Activated CD8-positive, alpha-beta memory T cell treated with anti-CD3 and anti-CD28 coated beads for 24 hours (primary cell): ENCODE data around the gene ADCY2.

Source experiments
- DNase-seq: peaks from one replicate; pipeline ENCODE4 v3.0.0-alpha.2; 2020

The ADCY2 gene

DNA sequence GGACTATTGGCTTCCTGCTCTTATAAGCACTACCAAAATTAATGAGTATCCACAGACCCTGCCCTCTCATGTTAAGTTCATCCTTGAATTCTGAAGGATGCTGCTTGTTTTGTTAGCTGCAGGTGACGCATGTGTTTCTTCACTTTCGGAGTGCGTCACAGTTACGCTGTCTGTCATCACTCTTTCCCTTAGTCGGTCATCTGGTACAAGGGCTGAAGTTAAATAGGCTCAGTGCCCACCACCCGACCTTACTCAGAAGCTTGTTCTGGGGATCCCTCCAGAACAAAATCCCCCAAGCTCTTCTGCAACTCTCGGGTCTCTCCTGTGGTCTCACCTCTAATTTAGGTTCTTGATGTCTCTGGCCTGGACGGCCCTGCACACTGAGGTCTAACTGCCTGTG is 51.0 kb downstream of the ADCY2 start:
- DNase-seq, result no peak

DNA sequence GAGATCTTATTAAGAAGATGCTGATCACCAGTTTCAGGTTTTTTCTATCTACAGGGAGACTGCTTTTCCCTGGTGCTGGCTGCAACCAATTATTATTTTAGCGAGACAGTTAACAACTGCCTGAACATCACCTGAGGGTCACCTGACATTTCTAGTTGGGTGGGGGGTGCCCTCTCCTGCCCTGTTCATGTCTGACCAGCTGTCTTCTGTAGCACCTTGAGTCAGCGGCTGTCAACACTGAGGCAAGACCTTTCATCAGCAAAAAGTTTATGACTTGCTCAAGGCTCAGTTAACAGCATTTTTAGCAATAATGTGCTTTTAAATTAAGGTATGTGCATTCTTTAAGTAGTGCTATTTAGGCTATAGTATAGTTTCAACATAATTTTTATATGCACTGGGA is 58.0 kb downstream of the ADCY2 start:
- no peak for DNase-seq

DNA sequence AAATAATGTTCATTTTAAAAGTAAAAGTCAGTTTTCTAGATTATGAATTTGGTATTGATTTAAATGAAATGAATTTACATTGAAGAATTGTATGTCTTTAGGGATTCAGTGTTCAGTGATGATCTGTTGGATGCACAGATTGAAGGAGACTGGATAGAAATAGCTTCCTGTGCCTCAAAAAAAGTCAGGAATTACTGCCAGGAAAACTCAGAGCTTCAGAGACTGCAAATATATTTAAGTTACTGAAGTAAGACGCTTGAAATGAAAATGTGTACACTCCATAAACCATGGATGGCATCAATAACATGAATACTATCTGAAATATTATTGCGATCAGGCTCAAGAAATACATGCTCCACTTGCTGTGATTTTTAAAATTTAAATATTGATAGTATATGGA is 60.3 kb downstream of the ADCY2 start:
- no peak for DNase-seq

DNA sequence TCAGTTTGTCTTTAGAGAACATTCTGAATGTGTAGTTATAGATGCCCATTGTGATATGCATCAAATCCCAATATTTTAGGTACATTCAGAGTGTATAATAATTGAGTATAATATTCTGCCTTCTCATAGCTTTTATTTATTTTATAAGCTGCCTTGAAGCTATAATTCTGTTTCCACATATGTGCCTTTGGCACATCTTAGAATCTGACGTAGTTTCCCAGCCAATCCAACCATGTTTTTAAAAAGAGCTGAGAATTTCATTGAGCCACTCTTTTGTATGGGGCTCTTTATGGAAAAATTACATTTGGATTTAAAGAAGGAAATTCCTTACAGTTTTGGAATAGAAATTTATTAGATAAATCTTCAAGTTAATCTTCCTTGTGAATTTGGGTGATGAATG is 65.4 kb downstream of the ADCY2 start:
- no peak for DNase-seq

DNA sequence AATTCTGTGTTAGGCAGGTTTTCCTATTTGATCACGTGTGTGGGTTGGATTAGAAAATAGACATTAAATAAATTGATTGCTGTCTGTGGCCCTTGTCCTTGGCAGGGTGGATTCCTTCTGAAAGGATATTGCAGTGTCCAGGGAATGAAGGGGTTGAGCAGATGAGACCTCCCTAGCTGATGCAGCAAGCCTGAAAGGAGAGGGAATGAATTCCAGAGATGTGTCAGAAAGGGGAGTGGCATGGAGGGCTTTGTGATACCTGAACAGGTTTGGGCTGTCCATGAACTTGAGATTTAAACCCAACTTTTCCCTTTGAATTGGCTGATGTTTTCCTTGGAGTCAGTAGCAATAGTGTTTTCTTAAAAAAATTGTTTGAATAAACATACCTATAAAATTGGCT is 66.8 kb downstream of the ADCY2 start:
- no peak for DNase-seq

DNA sequence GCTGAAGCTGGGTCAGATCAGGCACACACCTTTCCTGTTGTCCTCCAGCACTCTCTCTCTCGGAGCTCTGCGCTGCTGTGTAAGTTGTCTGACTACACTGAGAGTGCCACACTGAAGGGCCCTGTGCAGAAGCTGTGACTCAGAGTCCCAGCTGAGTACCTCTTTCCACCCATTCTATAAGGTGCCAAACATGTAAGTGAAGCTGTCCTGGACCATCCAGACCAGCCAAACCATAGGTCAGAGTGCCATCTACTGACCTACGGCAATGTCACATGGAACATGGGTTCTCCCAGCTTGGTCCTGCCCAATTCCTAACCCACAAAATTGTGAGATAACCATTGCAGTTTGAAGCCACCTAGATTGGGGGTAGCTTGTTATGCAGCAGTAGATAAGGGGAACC is 68.2 kb downstream of the ADCY2 start:
- no peak for DNase-seq

DNA sequence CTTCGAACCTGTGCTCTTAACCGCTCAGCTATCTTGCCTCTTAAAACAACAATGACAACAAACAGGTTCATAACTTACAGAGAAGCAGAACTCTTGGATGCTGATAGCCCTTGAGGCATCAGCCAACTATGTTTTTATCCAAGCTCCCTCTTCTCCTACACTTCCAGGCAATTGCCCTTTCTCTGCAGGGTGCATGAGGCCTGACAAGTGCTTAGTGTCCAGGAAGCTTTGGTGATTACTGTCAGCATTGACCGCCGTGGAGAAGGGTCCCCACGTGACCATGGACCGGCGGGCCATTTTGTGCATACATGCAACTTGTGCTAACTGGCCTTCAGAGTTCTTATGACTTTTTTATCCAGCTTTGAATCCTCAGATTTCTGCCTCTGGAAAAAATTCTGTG is 71.2 kb downstream of the ADCY2 start:
- no peak for DNase-seq

DNA sequence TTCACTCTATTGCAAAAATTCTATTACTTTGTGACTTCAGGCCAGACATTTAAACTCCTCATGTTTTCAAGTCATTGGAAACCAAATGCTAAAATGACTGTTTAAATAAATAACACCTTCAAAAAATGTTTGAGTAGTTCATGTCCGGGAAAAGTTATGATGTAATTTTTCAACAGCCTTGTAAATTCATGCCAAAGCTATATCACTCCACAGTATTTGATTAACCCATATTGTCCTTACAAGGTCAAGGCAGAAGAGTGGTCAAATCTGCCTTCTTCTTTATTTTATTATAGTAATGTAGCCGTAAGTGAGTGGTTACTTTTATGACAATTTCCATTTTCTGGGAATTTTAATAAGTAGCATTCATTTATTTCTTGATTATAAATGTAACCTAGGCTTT is 72.8 kb downstream of the ADCY2 start:
- DNase-seq, result no peak

DNA sequence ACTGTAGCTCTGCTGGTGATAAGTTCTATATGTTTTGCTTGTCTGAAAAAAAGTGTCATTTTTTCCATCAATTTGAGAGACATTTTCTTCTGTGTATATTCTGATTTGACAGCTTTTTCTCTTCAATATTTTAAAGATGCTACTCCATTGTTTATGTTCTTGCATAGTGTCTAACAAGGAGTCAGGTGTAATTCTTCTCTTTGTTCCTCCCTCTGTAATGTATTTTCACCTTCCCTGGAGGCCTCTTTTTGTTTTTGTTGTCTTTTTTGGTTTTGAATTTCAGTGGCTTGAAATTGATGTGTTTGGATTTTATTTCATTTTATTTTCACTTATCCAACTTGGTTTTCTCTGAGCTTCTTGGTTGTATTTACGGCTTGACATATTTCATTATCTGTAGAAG is 75.8 kb downstream of the ADCY2 start:
- DNase-seq, result no peak

DNA sequence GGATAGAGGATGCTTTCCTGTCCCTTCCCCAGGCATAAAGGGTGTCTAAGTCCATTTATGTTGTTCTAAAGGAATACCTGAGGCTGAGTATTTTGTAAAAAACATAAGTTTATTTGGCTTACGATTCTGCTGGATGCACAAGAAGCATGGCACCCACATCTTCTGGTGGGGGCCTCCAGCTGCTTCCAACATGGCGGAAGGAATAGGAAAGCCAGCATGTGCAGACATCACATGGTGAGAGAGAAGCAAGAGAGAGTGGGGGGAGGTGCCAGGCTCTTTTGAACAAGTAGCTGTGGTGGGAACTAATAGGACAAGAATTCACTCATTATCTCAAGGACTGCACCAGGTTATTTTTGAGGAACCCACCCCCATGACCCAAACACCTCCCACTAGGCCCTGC is 77.2 kb downstream of the ADCY2 start:
- no peak for DNase-seq

DNA sequence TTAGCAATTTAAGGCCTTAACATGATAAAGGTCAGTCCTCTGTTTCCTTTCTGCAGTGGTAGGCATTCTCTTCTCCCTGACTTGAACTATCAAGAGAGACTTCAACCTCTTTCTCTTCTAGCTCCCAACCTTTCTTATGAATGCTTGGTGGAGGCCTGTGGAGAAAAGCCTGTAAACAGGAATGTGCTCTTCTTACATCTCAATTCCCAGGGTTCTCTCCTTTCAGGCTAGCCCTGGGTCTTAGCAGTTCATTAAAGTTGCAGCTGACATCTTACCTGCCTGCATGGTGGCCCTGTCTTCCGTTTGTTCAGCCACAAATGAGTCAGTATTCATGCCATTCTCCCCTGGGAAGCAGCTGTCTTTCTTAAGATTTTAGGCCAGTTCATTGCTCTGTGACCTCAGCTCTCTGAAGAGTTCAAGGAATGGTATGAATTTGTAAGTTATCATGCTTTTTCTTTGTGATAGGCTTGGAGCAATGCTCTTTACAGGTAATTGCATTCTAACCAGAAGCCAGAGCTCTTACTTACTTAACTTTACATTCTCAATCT is 77.8 kb downstream of the ADCY2 start:
- no peak for DNase-seq

DNA sequence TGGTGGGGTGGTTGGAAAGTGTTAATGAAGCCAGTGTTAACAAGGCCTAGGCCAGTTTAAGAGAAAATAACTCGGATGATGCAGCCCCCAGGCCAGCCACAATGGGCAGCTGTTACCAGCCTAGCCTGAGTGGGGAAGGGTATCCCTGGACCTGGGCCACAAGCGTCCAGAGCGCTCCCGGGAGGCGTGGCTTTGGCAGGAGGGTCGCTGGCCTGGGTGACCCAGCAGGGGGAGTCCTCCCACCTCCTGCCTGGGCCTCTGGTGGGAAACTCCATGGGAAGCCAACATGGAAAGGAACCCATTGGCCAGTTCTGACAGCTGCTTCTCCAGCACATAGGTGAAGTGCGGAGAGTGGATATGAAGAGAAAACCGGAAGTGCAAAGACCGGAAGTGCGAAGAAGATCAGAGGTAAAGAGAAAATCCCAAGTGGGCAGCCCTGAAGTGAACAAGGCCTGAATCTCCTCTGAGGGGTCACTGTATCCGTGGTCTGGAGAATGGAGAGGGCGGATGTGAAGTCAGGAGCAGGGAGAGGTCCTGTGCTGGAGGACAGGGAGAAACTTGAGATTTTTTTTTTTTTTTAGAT is 79.0 kb downstream of the ADCY2 start:
- DNase-seq, result no peak

DNA sequence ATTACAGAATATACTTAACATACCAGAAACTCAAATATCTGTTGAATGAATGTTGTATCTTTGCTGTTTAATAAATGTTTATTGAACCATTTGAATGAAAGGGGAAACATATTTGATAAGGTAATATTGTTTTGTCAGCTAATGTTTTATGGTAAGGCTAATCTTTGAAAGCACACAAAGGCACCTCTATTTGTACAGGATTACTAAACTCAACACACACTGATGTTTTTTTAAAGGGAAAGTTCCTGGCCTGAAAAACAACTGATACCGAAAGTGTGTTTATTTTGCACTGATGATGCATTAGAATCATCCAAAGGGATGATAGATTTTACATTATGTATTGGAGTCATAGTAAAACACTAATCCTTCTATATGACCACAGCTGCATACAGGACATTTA is 82.5 kb downstream of the ADCY2 start:
- DNase-seq, result no peak

DNA sequence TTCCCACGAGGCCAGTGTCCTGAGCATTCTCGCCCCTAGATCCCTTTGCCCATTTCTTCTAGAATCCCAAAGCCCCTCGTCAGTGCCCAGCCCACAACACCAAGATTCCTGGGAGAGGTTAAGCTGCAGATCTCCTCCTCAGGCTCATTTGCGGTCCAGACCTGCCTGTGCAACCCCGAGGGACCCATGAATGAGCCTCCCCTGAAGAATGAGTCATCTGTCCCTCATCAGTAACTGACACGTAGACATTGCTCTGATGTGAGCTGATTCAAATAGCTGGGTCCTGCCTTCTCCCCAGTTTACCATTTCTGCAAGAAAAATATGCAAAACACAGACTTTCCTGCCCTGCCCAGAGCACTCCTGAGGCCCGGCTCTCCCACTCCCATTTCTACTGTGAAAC is 92.8 kb downstream of the ADCY2 start:
- DNase-seq, result no peak

DNA sequence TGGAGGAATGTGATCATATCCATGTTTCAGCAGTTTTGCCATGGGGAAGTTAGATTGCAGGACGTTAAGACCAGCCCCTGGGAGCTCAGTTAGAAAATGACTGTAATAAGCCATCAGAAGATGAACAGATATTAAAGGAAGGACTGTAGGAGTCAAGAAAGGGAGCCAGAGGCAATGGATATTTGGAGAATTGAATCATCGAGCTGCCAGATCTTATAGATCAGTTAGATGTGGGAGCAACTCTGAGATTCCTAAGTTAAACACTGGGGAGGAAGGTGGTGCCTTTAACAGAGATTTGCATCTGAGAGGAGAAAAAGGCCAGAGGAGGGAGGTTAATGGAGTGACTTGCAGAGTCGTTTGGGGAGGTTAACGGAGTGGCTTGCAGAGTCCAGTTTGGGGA is 96.4 kb downstream of the ADCY2 start:
- no peak for DNase-seq

DNA sequence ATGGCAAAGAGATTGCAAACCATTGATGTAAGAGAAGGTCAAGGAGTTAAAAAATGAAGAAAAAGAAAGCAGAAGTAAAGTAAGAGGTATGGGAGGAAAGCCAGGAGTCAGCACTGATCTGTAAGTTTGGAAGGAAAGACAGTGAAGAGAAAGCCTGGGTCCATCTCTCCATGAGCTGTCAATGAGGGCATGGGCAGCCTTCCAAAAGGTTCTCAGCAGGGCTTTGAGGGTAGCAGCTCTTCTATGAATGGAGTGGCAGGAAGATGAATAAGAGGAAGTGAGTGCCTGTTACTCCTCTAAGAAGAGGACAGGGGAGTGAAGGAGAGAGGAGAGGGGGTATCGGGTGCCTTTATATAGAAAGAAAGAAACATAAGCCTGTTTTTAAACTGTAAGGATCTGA is 97.1 kb downstream of the ADCY2 start:
- DNase-seq, result no peak

DNA sequence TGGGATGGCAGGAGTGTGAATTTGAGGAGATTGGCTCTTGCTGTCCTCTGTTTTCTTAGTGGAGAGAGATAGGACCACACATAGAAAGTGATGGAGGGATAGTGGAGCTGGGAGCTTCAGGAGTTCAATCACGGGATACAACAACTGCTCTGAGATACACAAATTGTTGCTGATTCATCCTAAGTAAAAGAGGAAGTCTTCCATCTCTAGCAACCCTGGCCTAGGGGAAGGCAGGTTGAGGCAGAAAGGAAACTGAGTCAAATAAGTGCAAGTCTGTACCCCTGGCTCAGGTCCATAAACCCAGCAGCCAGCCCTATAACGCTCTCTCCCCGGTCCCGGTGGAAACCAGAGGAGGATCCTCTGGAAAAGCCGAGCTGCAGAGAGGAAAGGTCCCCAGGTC is 97.7 kb downstream of the ADCY2 start:
- DNase-seq, result no peak

DNA sequence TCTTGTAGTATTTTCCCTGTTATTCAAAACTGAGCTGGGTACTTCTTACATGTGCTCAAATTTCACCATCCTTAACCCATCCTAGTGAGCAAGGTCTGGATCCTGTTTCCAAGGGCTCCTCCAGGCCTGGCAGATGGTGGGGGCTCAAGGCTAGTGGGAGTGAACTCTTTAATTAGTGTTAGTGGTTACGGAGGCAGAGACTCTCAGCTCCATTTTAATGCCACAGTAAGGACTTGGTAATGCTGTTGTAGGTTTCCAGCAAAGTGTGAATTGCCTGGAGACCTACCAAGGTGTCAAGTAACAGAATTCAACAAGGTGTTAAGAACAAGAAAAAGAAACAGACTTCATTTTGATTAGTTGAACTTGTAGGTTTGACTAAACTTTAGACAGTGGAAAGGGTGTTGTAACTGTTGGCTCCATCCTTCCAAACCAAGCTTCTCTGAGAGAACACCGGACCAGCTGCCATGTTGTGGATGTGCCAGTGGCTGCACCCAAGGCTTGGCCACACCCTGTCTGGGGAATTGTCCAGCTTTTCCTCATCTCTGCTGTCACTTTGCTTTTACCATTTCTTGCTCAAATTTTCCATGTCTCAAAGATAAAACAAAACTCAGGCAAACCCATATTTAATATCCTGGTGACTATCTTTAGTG is 98.7 kb downstream of the ADCY2 start:
- DNase-seq, result no peak

DNA sequence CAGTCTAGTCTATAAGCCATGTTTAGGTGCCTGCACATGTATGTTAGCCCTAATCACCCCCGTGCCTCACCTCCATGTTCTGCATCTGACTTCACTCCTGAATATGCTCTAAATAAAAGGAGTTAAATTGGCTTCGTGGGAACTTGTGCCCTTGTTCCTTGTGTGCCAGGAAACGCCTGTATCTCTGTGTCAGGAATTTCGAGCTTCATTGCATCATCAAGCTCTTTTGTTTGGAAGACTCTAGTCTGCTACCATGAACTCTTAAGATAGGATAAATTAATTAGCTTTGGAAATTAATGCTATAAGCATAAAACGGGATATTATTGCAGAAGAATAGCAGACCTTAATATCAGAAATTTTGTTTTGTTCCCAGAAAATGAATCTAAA is 99.2 kb downstream of the ADCY2 start:
- no peak for DNase-seq

DNA sequence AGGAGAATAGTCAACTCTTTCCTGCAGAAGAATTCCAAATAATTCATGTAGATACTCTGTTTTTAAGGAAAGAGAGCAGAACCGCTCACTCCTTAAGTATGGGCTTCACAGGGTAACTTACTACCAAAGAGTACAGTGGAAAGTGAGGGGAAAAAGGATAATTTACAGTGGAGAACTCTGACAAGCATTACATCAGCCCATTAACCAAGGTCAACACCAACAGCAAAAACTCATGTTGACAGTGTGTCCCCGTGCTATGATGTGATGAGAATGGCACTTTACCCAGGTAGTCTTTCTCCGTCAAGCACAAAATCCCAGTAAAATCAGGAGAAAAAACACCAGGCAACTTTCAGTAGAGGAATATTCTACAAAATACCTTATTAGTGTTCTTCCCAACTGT is 104.3 kb downstream of the ADCY2 start:
- no peak for DNase-seq

DNA sequence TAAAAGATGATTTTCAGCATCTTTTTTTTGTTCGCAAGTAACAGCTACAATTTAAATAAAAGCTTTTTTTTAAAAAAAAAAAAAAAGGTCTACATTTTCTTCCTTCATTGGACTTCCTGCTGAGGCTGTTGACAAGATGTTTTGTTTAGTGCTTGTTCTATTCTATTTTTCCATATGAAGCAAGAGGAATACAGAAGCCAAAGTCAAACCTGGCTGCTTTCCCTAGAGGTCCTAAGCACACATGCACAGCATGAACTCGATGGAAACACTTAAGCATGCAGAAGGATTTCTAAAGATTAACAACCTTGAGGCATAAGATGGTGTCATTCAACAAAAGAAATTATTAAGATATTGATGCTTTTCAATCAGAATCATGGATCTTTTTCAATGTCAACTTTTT is 105.1 kb downstream of the ADCY2 start:
- DNase-seq, result no peak

DNA sequence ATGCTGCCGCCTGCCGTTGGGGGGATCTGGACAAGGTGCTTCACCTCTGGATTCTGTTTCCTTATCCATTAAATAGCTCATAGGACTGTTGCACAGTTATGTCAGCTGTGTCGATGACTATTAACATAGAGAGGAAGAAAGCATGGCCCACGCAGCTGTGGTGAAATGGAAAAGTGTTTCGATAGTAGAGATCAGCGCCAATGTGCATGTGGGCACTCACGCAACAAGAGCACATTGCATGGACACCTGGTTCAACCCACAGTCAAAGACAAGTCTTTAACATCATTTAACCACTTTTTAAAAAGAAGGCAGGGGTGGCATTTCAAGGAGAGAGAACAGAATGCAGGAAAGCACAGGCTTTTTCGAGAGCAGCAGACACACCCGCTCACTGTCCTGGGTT is 107.6 kb downstream of the ADCY2 start:
- DNase-seq, result no peak

DNA sequence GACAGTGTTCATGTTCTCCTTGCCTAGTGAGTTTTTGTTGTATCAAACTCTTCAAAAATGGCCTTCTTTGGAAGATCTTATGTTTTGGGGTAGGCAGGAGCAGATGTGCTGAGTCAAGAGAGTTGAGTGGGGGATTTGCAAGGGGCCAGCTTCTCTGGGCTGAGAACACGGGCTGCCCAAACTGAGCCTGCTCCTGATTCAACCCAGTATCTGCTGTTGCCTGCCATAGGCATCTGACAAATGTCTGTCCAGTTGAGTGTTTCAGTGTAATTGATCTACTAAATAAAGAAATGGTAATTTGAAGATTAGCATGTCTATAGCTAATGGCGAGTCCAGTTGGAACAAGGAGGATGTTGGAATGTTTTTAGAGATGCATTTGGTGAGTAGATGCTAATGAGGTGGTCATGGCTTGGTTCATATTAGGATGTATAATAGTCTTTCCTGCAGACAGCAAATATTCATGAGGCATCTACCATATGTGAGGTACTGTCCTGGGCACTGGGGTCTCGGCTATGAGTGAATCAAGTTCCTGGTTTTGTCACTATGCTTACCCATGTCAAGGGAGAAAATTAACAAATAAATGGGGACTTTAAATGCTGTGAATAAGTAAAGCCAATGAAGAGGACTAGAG is 119.5 kb downstream of the ADCY2 start:
- no peak for DNase-seq

DNA sequence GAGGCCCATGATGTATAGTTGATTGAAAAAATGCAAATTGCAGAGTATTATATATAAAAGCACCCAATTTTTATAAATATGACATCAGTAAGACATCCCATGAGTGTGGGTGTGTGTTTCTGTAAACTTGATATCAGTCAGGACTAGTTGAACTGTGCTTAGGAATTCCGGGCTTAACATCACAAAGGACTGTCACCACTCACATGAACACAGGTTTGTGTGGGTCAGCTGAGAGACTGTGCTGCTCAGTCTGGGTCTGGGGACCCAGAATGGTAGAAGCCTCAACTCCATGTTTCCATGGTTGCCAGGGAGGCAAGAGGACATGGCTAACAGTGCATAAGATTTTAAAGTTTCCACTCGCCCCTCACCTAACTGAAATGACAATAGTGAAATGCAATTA is 120.3 kb downstream of the ADCY2 start:
- DNase-seq, result no peak

DNA sequence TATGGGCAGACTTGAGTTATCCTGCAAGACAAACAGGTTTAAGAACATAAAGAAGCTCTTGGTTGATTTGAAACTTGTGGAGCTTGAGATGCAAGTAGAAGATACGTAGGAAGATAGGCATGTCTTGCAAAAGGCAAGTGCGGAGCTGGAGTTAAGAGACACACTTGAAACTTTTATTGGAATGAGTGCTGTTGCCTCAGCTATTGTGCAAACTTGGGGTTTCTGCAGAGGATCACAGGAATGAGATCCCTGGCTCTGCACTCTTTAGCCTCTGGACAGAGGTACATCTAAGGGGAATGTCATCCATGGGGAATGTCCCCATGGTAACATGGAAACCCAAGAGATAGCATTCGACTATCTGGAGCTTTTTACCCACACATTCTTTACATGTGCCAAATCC is 121.1 kb downstream of the ADCY2 start:
- no peak for DNase-seq
